Thyroid gland (tissue), 4 donors: Measurements from ENCODE around the gene SND1. TPM values are rescaled to one million over a fixed set of nuclear protein-coding genes. Genes with fewer than 3 reads are reported as not detected.

Source experiments
- DNase-seq, 2 donors: peaks; one replicate each; pipeline ENCODE4 v3.0.0-alpha.2; 2019
- H3K27ac ChIP-seq, 3 donors: fragments of 200-600 bp; sonication (generic); 1 replicate in 2 of 3; 2 replicates in 1 of 3; pipeline ENCODE4 v1.5.1; 2016 to 2019; ENCODE audit warnings: mild to moderate bottlenecking in 1 of 3, moderate library complexity in 1 of 3
- H3K27me3 ChIP-seq: fragments of 200-600 bp; sonication (generic); one replicate; pipeline ENCODE4 v1.5.1; 2019
- H3K36me3 ChIP-seq, 2 donors: fragments of 200-600 bp; sonication (generic); one replicate each; pipeline ENCODE4 v1.5.1; 2016 to 2019
- H3K4me1 ChIP-seq, 2 donors: fragments of 200-600 bp; sonication (generic); one replicate each; pipeline ENCODE4 v1.5.1; 2017 to 2019
- H3K4me3 ChIP-seq, 3 donors: fragments of 200-600 bp; sonication (generic); replicated peaks in 1 of 3; 1 replicate in 2 of 3; 2 replicates in 1 of 3; pipeline ENCODE4 v1.5.1; 2016; ENCODE audit warnings: mild to moderate bottlenecking in 1 of 3
- H3K9me3 ChIP-seq: fragments of 200-600 bp; sonication (generic); one replicate; pipeline ENCODE4 v1.5.1; 2017
- CTCF ChIP-seq, 6 experiments: fragments of 200-600 bp in 3 of 6; fragments of 450-650 bp in 3 of 6; sonication (generic) in 3 of 6; IDR thresholded peaks; one replicate each; pipeline ENCODE4 v1.5.1; 2016 to 2019; ENCODE audit warnings: antibody characterized with exemption in 6 of 6, mild to moderate bottlenecking in 2 of 6, inconsistent platforms in 1 of 6, moderate library complexity in 1 of 6
- POLR2A ChIP-seq, 2 donors: fragments of 450-650 bp; IDR thresholded peaks; one replicate each; pipeline ENCODE4 v1.6.1; 2017; ENCODE audit warnings: antibody characterized with exemption in 2 of 2, mild to moderate bottlenecking in 2 of 2, moderate library complexity in 1 of 2
- WGBS, 2 donors: methylation state at CpG; one replicate each; pipeline ENCODE4 v1.1.5; 2017; 5-methylcytosine and 5-hydroxymethylcytosine counted together
- intact Hi-C: fragments of 100-400 bp; cut with DNase I; formaldehyde crosslinking; loops from one replicate; pipeline ENCODE4 v1.15.1; 2023
- total RNA-seq, 4 donors: library from RNA; depleted of rRNA; stranded (reverse); fragments of >200 nt; gene quantifications; one replicate each; pipeline ENCODE4 v1.2.3, GENCODE V29; 2016

The SND1 gene
- total RNA-seq, 4 donors from 2014 or later: 126 to 167 (median 144) TPM

- H3K4me3 ChIP-seq: no peak overlapping the region
- H3K36me3 ChIP-seq: no peaks in the 10 kb centered on the region
- WGBS, 2 donors: 95 to 99% methylated on average over 5 of the region's 5 CpGs
- no peaks in the 10 kb centered on the region for H3K9me3 ChIP-seq
- TF ChIP-seq POLR2A (IDR thresholded peaks at IDR 0.05): no peak
- TF ChIP-seq CTCF (IDR thresholded peaks at IDR 0.05): no peak
- peaks cover 4 to 23% of the 10 kb centered on the region in 2 donors for H3K4me1 ChIP-seq
- intact Hi-C loops: no loop called here
- DNase-seq: no peak
- H3K27me3 ChIP-seq: no peaks in the 10 kb centered on the region
- H3K27ac ChIP-seq: no peak overlapping the region
These were observed 282.7 kb downstream of the SND1 start for GRCh38 chr7:127934711-127935110.

DNA sequence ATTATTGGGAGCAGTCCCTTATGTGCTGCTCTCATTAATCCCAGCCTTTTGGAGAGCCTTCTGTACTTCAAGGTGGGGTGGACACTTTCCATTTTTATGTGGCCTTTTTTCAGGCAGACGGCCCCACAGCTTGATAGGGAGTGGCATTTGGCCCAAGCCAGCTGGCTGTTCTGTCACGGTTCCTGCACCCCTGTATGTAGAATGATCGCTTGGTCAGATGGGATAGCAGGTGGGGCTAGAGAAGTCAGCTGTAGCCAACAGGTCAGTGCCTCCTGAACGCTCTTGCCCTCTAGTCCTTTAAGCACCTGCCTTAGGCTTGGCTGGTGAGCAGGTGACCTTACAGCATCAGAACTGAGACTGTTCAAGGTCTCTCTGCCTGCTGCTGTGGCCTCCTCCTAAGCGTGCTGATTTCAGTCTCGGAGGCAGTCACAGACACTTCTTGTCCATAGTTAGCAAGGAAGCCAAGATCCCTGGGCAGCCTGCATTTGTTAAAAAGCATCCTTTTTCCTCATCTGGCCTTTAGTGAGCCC, 283.9 kb downstream of the SND1 start:
- H3K4me1 ChIP-seq: peaks cover 4 to 17% of the 10 kb centered on the region in 2 donors
- H3K27me3 ChIP-seq: no peaks in the 10 kb centered on the region
- TF ChIP-seq CTCF (IDR thresholded peaks at IDR 0.05) (no peak), POLR2A (IDR thresholded peaks at IDR 0.05) (no peak)
- no peak overlapping the region for H3K4me3 ChIP-seq
- 48 to 60% methylated on average over 6 of the region's 6 CpGs for WGBS, 2 donors
- intact Hi-C loops: no loop called here
- no peaks in the 10 kb centered on the region for H3K9me3 ChIP-seq
- no peak overlapping the region for H3K27ac ChIP-seq
- no peaks in the 10 kb centered on the region for H3K36me3 ChIP-seq
- peak; percentile 62 to 72 for DNase-seq

DNA sequence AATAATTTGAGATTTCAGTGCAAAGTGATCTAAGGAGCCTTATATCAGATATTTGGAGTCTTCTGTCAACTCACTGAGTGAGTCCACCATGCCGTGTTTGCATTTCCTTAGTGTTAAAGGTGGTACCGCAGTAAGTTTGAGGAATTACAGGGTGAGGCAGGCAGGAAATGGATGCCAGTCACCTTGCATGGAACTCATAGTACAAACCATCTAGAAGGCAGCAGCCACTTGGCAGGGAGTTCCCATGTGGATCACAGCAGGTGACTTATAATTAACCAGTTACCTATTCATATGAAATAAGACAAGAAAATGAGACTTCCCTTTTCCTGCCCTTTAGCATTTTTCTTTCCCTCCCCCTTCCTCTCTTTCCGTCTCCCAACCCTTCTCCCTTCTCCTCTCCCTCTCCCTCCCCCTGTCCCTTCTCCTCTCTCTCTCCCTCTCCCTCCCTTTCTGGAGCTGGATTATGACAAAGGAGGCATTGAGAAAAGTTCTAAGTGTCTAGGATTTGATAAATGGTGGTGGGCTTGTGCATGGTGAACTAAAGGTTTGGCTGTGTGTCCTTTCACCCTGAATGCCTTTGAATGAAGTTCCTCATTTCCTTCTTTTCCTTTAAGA, 285.2 kb downstream of the SND1 start:
- Histone ChIP-seq H3K4me3 (no peak overlapping the region), H3K27me3 (no peaks in the 10 kb centered on the region), H3K36me3 (no peaks in the 10 kb centered on the region), H3K9me3 (no peaks in the 10 kb centered on the region), H3K27ac (no peak overlapping the region), H3K4me1 (peaks cover 4 to 13% of the 10 kb centered on the region in 2 donors)
- intact Hi-C loops: no loop called here
- no peak for DNase-seq
- 93% methylated on average over 3 of the region's 3 CpGs for whole genome bisulfite sequencing, 2 donors
- no peak for TF ChIP-seq CTCF (IDR thresholded peaks at IDR 0.05)
- TF ChIP-seq POLR2A (IDR thresholded peaks at IDR 0.05): no peak

GRCh38 chr7:127938588-127938987, 286.6 kb downstream of the SND1 start:
- no peak overlapping the region for H3K27ac ChIP-seq
- TF ChIP-seq CTCF (IDR thresholded peaks at IDR 0.05) (no peak), POLR2A (IDR thresholded peaks at IDR 0.05) (no peak)
- WGBS, 2 donors: 92 to 94% methylated on average over 2 of the region's 2 CpGs

GRCh38 chr7:127940381-127941160, 288.6 kb downstream of the SND1 start:
- peaks cover 4 to 8% of the 10 kb centered on the region in 2 donors for H3K4me1 ChIP-seq
- no peak for DNase-seq
- 83 to 89% methylated on average over 5 of the region's 5 CpGs for WGBS, 2 donors
- H3K27me3 ChIP-seq: no peaks in the 10 kb centered on the region
- no peak for TF ChIP-seq CTCF (IDR thresholded peaks at IDR 0.05)
- TF ChIP-seq POLR2A (IDR thresholded peaks at IDR 0.05): no peak
- intact Hi-C loops: no loop called here
- H3K36me3 ChIP-seq: no peaks in the 10 kb centered on the region
- H3K27ac ChIP-seq: no peak overlapping the region
- H3K4me3 ChIP-seq: no peak overlapping the region
- H3K9me3 ChIP-seq: no peaks in the 10 kb centered on the region

More at GRCh38 chr7:127938588-127938987, 286.6 kb downstream of the SND1 start:
- DNase-seq: no peak
- peaks cover 4 to 13% of the 10 kb centered on the region in 2 donors for H3K4me1 ChIP-seq
- H3K4me3 ChIP-seq: no peak overlapping the region
- H3K27me3 ChIP-seq: no peaks in the 10 kb centered on the region
- H3K36me3 ChIP-seq: no peaks in the 10 kb centered on the region
- H3K9me3 ChIP-seq: no peaks in the 10 kb centered on the region
- intact Hi-C loops: no loop called here
